GM23248 (cell line): ENCODE results near the gene PZP.

Source experiments
- EZH2 ChIP-seq: fragments of 200-600 bp; sonication (generic); IDR thresholded peaks from 2 replicates; pipeline ENCODE4 v1.6.1; 2018; ENCODE audit warnings: antibody characterized with exemption, mild to moderate bottlenecking; ENCODE audit not compliant: insufficient read depth, poor library complexity, severe bottlenecking
- EZH2phosphoT487 ChIP-seq: fragments of 200-600 bp; sonication (generic); IDR thresholded peaks from 2 replicates; pipeline ENCODE4 v1.6.1; 2018; ENCODE audit warnings: antibody characterized with exemption, moderate library complexity, mild to moderate bottlenecking, low read depth; ENCODE audit not compliant: insufficient read depth

DNA sequence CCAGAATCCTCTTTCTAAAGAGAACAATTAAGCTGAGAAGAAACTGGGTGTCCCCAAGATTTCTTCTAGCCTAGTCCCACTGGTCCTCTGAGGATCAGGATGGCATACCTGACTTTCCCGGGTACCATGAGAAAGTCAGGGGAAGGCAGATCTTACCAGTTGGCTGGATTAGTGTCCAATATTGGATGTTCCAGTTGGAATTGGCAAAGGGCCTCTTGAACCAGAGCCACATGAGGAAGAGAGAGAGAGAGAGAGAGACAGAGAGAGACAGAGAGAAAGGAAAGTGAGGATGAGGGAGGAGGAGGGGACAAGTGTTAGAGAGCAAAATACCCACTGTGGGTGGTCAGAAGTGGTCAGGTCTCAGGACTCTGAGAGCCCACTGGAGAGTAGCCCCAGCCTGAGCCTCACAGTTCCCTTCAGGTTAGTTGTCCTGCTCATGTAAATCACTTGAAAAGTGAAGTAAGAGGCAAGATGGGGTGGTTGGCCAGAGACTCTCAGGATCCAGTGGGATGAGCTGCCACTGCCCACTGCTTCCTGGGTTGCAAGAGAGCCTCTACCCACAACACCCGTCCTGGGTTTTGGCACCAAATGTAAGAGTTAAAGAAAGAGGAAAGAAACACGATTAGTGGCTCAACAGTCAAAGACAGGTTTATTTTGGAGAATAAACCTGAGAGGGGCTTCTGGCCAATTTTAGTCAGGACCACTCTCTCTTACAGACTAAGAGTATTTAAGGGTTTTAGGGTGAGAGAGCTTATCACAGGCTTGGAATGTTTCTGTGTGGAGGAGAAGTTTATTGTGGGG lies 64.1 kb downstream of the PZP start:
- no peak for TF ChIP-seq EZH2
- no peak for TF ChIP-seq EZH2phosphoT487
